ENCODE measurements around the gene CDH18.

GRCh38 chr5:19568004-19568403 is 420.0 kb downstream of the CDH18 start:
- TF ChIP-seq CTCF (IDR thresholded peaks at IDR 0.05) (no peak), POLR2A (IDR thresholded peaks at IDR 0.05) (no peak)

Data from uterus (tissue), 2 donors.